ENCODE measurements around the gene IKZF4.
"Not testable (repeated sequence)": the region's sequence is repeated elsewhere in the genome, so short reads cannot be mapped to it uniquely, and the experiment has no call there.

- not testable (repeated sequence) for TF ChIP-seq CTCF (IDR thresholded peaks at IDR 0.05); E2F4 (CRISPR knock-in tag; IDR thresholded peaks at IDR 0.05; ENCODE audit: borderline replicate concordance, low read depth); MAX (CRISPR knock-in tag; IDR thresholded peaks at IDR 0.05); ATF6 (CRISPR knock-in tag; IDR thresholded peaks at IDR 0.05); NR2C2 (CRISPR knock-in tag; IDR thresholded peaks at IDR 0.05); CDX4 (CRISPR knock-in tag; IDR thresholded peaks at IDR 0.05; ENCODE audit: borderline replicate concordance); MLX (CRISPR knock-in tag; IDR thresholded peaks at IDR 0.05); ELF4 (CRISPR knock-in tag; IDR thresholded peaks at IDR 0.05; ENCODE audit: low read depth); TCF7 (CRISPR knock-in tag; IDR thresholded peaks at IDR 0.05; ENCODE audit: low read depth); CBFB (CRISPR knock-in tag; IDR thresholded peaks at IDR 0.05; ENCODE audit: low read depth); FOXP4 (CRISPR knock-in tag; IDR thresholded peaks at IDR 0.05)
Observed at GRCh38 chr12:55999999-56000540, 20.8 kb upstream of the IKZF4 start.

All from WTC11 (cell line).